Measurements from ENCODE around the gene ROBO1. TPM values are rescaled to one million over a fixed set of nuclear protein-coding genes. Genes with fewer than 3 reads are reported as not detected.

Gene ROBO1
- total and polyA plus RNA-seq, 2 donors (not counting 1 experiment from before 2014, with no cell fraction given) = 0.27 to 3.2 TPM

DNA sequence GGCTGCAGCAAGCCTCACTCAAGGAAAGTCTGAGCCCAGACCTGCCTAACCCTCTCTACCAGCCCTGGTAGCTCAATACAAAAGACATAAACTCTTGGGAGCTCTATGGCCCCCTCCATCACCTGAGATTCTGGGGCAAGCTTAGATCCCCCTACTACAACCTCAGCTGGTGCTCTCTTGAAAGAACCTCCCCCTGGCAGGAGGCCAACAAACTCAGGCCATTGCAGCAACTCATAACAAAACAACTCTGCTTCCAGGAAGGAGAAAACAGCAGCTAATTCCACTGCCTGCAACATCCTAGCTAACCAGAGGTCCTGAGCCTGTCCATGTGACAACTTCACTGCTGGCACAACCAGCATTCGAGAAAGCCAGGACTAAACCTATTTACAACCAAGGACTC lies 169.2 kb downstream of the ROBO1 start:
- H3K36me3 ChIP-seq (replicated peaks in 1 of 2; ENCODE audit: control extremely low read depth in 1 of 2, control insufficient read depth in 1 of 2, extremely low read depth in 1 of 2, insufficient read depth in 2 of 2, low read length in 1 of 2) = no peaks in the 10 kb centered on the region
- intact Hi-C loops (cut with micrococcal nuclease) = no loop called here
- no peak overlapping the region for H3K27ac ChIP-seq (ENCODE audit: low read length in 2 of 2)
- H3K27me3 ChIP-seq (replicated peaks in 1 of 4; ENCODE audit: control extremely low read depth in 1 of 4, control insufficient read depth in 3 of 4, insufficient read depth in 4 of 4, low read length in 3 of 4) = no peaks in the 10 kb centered on the region
- no peaks in the 10 kb centered on the region for H3K4me1 ChIP-seq (ENCODE audit: control insufficient read depth in 2 of 2, insufficient read depth in 2 of 2, low read length in 2 of 2)
- ChIA-PET POLR2A (no interaction called here), CTCF (no interaction called here)
- H3K79me2 ChIP-seq (ENCODE audit: control insufficient read depth, insufficient read depth, low read length) = no peaks in the 10 kb centered on the region
- no peaks in the 10 kb centered on the region for H4K20me1 ChIP-seq (ENCODE audit: control insufficient read depth, insufficient read depth, low read length, poor library complexity, severe bottlenecking)
- ATAC-seq (ENCODE audit: low read depth) (no peak), DNase-seq (no peak)
- no peaks in the 10 kb centered on the region for H3K27me3 Mint-ChIP-seq
- WGBS (ENCODE audit: insufficient coverage) = no CpG with 5 or more reads among the region's 1 CpG
- no peaks in the 10 kb centered on the region for H3K4me1 Mint-ChIP-seq
- no peak overlapping the region for H2AFZ ChIP-seq (ENCODE audit: insufficient read depth, low read depth, low read length, poor library complexity, severe bottlenecking)
- no peak overlapping the region for H3K4me3 ChIP-seq (ENCODE audit: control extremely low read depth in 1 of 5, extremely low read depth in 1 of 5, insufficient read depth in 1 of 5, low read depth in 2 of 5, low read length in 4 of 5)
- no peak overlapping the region for H3K27ac Mint-ChIP-seq
- no peak overlapping the region for H3K4me3 Mint-ChIP-seq
- peaks cover 0 to 4% (median 0%) of the 10 kb centered on the region in 3 donors for H3K9me3 ChIP-seq (ENCODE audit: control extremely low read depth in 1 of 3, control insufficient read depth in 2 of 3, insufficient read depth in 1 of 3, low read length in 2 of 3)
- H3K9me3 Mint-ChIP-seq (ENCODE audit: insufficient read depth) = peaks cover 2% of the 10 kb centered on the region
- no peak overlapping the region for H3K9ac ChIP-seq (ENCODE audit: low read length)
- TF ChIP-seq, protein P1, sequence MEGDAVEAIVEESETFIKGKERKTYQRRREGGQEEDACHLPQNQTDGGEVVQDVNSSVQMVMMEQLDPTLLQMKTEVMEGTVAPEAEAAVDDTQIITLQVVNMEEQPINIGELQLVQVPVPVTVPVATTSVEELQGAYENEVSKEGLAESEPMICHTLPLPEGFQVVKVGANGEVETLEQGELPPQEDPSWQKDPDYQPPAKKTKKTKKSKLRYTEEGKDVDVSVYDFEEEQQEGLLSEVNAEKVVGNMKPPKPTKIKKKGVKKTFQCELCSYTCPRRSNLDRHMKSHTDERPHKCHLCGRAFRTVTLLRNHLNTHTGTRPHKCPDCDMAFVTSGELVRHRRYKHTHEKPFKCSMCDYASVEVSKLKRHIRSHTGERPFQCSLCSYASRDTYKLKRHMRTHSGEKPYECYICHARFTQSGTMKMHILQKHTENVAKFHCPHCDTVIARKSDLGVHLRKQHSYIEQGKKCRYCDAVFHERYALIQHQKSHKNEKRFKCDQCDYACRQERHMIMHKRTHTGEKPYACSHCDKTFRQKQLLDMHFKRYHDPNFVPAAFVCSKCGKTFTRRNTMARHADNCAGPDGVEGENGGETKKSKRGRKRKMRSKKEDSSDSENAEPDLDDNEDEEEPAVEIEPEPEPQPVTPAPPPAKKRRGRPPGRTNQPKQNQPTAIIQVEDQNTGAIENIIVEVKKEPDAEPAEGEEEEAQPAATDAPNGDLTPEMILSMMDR (IDR thresholded peaks at IDR 0.05) = no peak
- TF ChIP-seq EZH2 (IDR thresholded peaks at IDR 0.05; ENCODE audit: borderline replicate concordance, insufficient read depth, low read depth, low read length, poor library complexity, severe bottlenecking) = no peak
- H3K4me2 ChIP-seq (replicated peaks; ENCODE audit: low read depth, low read length, poor library complexity, severe bottlenecking) = no peak overlapping the region

DNA sequence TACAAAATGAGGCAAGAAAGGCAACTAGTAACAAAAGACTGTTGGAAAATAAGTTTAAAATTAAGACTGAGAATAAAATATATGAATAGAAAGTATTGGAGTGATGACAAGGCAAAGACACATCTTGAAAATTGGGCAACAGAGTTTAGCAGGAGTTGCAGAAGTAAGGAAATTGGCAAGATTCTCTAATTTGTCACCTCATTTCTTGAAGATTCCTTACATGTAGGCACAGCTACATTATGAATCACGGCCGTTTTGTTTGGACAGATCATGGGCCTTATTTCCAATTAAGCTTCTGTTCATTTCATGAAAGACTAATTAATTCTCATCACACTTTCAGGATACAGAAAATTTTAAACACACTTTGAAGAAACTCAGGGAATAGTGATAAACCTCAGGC lies 170.1 kb downstream of the ROBO1 start:
- Histone ChIP-seq H3K36me3 (replicated peaks in 1 of 2; ENCODE audit: control extremely low read depth in 1 of 2, control insufficient read depth in 1 of 2, extremely low read depth in 1 of 2, insufficient read depth in 2 of 2, low read length in 1 of 2) (no peaks in the 10 kb centered on the region), H3K27ac (ENCODE audit: low read length in 2 of 2) (no peak overlapping the region), H3K4me2 (replicated peaks; ENCODE audit: low read depth, low read length, poor library complexity, severe bottlenecking) (no peak overlapping the region), H3K9ac (ENCODE audit: low read length) (no peak overlapping the region), H3K4me1 (ENCODE audit: control insufficient read depth in 2 of 2, insufficient read depth in 2 of 2, low read length in 2 of 2) (no peaks in the 10 kb centered on the region), H3K9me3 (ENCODE audit: control extremely low read depth in 1 of 3, control insufficient read depth in 2 of 3, insufficient read depth in 1 of 3, low read length in 2 of 3) (peaks cover 0 to 4% (median 0%) of the 10 kb centered on the region in 3 donors), H3K27me3 (replicated peaks in 1 of 4; ENCODE audit: control extremely low read depth in 1 of 4, control insufficient read depth in 3 of 4, insufficient read depth in 4 of 4, low read length in 3 of 4) (no peaks in the 10 kb centered on the region), H3K79me2 (ENCODE audit: control insufficient read depth, insufficient read depth, low read length) (no peaks in the 10 kb centered on the region), H4K20me1 (ENCODE audit: control insufficient read depth, insufficient read depth, low read length, poor library complexity, severe bottlenecking) (no peaks in the 10 kb centered on the region), H2AFZ (ENCODE audit: insufficient read depth, low read depth, low read length, poor library complexity, severe bottlenecking) (no peak overlapping the region), H3K4me3 (ENCODE audit: control extremely low read depth in 1 of 5, extremely low read depth in 1 of 5, insufficient read depth in 1 of 5, low read depth in 2 of 5, low read length in 4 of 5) (no peak overlapping the region)
- no peak for TF ChIP-seq EZH2 (IDR thresholded peaks at IDR 0.05; ENCODE audit: borderline replicate concordance, insufficient read depth, low read depth, low read length, poor library complexity, severe bottlenecking)
- TF ChIP-seq, protein P1 (IDR thresholded peaks at IDR 0.05) = no peak
- WGBS (ENCODE audit: insufficient coverage) = no CpG with 5 or more reads among the region's 2 CpGs
- ATAC-seq (ENCODE audit: low read depth) (no peak), DNase-seq (no peak)
- H3K27ac Mint-ChIP-seq = no peak overlapping the region
- peaks cover 2% of the 10 kb centered on the region for H3K9me3 Mint-ChIP-seq (ENCODE audit: insufficient read depth)
- ChIA-PET POLR2A (no interaction called here), CTCF (no interaction called here)
- no peaks in the 10 kb centered on the region for H3K4me1 Mint-ChIP-seq
- no peaks in the 10 kb centered on the region for H3K27me3 Mint-ChIP-seq
- no peak overlapping the region for H3K4me3 Mint-ChIP-seq
- intact Hi-C loops (cut with micrococcal nuclease) = no loop called here

Data from B cell (primary cell).